Measurements from ENCODE around the gene ENG.

The ENG gene

DNA sequence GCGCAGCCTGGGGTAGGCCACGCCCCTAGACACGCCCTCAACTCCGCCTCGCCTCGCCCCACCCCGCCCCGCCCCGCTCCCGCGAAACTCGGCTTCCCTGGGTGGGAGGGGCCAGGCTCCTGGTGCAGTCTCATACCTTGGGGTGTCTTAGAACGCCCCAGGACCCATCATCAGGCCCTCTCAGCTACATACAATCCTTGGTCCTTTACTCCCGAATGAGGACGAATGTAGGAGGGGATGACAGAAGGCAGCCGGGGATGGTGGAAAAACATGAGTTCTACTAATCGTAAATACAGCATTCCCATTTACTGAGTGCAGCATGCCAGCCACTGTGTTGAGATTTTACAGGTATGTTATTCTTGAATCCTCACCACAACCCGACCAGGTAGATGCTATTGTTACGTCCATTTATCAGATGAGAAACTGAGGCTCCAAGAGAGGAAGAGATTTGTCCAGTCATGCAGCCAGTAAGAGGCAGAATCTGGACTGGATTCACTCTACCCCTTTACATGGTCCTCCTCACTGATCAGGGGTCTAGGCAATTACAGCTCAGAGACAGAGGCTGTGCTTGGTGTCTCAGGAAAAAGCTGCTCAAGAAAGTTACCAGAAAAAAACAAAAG lies 82.8 kb downstream of the ENG start:
- Histone ChIP-seq H3K27me3 (ENCODE audit: low read depth, low read length) (no peaks in the 10 kb centered on the region), H3K36me3 (replicated peaks; ENCODE audit: low read depth, low read length) (peaks cover 62% of the 10 kb centered on the region), H3K27ac (ENCODE audit: low read length) (peak overlapping the region; percentile 16; the same call in 1 of the 2 replicates), H3K4me2 (ENCODE audit: low read length) (peak overlapping the region; percentile 90), H4K20me1 (ENCODE audit: insufficient read depth, low read length) (peaks cover 76% of the 10 kb centered on the region), H3K4me3 (ENCODE audit: low read length) (peak overlapping the region; percentile 77), H3K79me2 (ENCODE audit: low read length) (peaks cover 40% of the 10 kb centered on the region), H3K9me3 (ENCODE audit: insufficient read depth, low read length) (no peaks in the 10 kb centered on the region), H2AFZ (ENCODE audit: low read depth, low read length) (no peak overlapping the region), H3K4me1 (ENCODE audit: low read length) (peaks cover 23% of the 10 kb centered on the region), H3K9ac (ENCODE audit: low read length) (no peak overlapping the region)
- TF ChIP-seq, protein P1, sequence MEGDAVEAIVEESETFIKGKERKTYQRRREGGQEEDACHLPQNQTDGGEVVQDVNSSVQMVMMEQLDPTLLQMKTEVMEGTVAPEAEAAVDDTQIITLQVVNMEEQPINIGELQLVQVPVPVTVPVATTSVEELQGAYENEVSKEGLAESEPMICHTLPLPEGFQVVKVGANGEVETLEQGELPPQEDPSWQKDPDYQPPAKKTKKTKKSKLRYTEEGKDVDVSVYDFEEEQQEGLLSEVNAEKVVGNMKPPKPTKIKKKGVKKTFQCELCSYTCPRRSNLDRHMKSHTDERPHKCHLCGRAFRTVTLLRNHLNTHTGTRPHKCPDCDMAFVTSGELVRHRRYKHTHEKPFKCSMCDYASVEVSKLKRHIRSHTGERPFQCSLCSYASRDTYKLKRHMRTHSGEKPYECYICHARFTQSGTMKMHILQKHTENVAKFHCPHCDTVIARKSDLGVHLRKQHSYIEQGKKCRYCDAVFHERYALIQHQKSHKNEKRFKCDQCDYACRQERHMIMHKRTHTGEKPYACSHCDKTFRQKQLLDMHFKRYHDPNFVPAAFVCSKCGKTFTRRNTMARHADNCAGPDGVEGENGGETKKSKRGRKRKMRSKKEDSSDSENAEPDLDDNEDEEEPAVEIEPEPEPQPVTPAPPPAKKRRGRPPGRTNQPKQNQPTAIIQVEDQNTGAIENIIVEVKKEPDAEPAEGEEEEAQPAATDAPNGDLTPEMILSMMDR (IDR thresholded peaks at IDR 0.05; ENCODE audit: low read depth, low read length): no peak
- no peak for TF ChIP-seq EZH2phosphoT487 (IDR thresholded peaks at IDR 0.05; ENCODE audit: low read depth)

DNA sequence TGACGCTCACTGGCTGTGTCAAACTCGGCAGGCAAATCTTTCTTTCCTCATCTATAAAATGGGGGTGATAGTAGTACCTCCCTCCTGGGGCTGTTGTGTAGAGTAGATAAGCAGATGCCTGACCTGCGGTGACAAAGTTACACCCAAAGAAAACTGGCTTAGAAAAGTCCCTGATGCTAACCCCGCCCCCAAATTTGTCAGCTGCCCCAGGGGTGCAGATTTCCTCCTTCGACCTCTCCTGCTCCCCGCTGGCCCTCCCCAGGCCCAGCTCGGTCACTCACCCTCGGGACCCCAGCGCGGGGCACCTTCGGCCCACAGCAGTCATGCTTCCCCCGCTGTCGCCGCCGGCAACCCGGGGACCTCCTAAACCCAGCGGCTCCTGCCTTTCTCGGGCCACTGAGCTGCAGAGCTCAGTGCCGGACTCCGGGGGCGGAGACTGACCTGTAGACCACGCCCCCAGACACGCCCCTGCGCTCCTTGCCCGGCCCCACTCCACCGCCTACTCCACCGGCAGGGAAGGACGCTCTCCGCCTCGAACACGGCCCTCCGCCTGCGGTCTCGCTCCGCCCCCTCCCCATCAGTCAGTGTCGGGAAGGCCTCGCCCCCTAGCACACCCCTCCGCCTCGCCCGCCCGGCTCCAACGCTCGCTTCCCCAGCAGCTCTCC lies 83.4 kb downstream of the ENG start:
- no peak overlapping the region for H2AFZ ChIP-seq (ENCODE audit: low read depth, low read length)
- peaks cover 62% of the 10 kb centered on the region for H3K36me3 ChIP-seq (replicated peaks; ENCODE audit: low read depth, low read length)
- H3K9me3 ChIP-seq (ENCODE audit: insufficient read depth, low read length): no peaks in the 10 kb centered on the region
- H3K4me1 ChIP-seq (ENCODE audit: low read length): peaks cover 22% of the 10 kb centered on the region
- H4K20me1 ChIP-seq (ENCODE audit: insufficient read depth, low read length): peaks cover 78% of the 10 kb centered on the region
- no peaks in the 10 kb centered on the region for H3K27me3 ChIP-seq (ENCODE audit: low read depth, low read length)
- H3K4me2 ChIP-seq (ENCODE audit: low read length): peak overlapping the region; percentile 90
- peak overlapping the region; percentile 14; the same call in 1 of the 2 replicates for H3K9ac ChIP-seq (ENCODE audit: low read length)
- peak overlapping the region; percentile 77 for H3K4me3 ChIP-seq (ENCODE audit: low read length)
- peak overlapping the region; percentile 29; the same call in 1 of the 2 replicates for H3K27ac ChIP-seq (ENCODE audit: low read length)
- H3K79me2 ChIP-seq (ENCODE audit: low read length): peaks cover 34% of the 10 kb centered on the region
- no peak for TF ChIP-seq EZH2phosphoT487 (IDR thresholded peaks at IDR 0.05; ENCODE audit: low read depth)
- TF ChIP-seq, protein P1 (IDR thresholded peaks at IDR 0.05; ENCODE audit: low read depth, low read length): no peak

GRCh38 chr9:127770583-127770904 lies 83.9 kb downstream of the ENG start:
- H3K9me3 ChIP-seq (ENCODE audit: insufficient read depth, low read length): no peaks in the 10 kb centered on the region
- H3K27ac ChIP-seq (ENCODE audit: low read length): peak overlapping the region; percentile 21; the same call in 1 of the 2 replicates
- no peak overlapping the region for H2AFZ ChIP-seq (ENCODE audit: low read depth, low read length)
- peak overlapping the region; percentile 77 for H3K4me3 ChIP-seq (ENCODE audit: low read length)
- H3K27me3 ChIP-seq (ENCODE audit: low read depth, low read length): no peaks in the 10 kb centered on the region
- H3K36me3 ChIP-seq (replicated peaks; ENCODE audit: low read depth, low read length): peaks cover 66% of the 10 kb centered on the region
- H3K79me2 ChIP-seq (ENCODE audit: low read length): peaks cover 31% of the 10 kb centered on the region
- H3K9ac ChIP-seq (ENCODE audit: low read length): peak overlapping the region; percentile 14; the same call in 1 of the 2 replicates
- peak overlapping the region; percentile 90 for H3K4me2 ChIP-seq (ENCODE audit: low read length)
- TF ChIP-seq, protein P1 (IDR thresholded peaks at IDR 0.05; ENCODE audit: low read depth, low read length): no peak
- no peak for TF ChIP-seq EZH2phosphoT487 (IDR thresholded peaks at IDR 0.05; ENCODE audit: low read depth)
- H3K4me1 ChIP-seq (ENCODE audit: low read length): peaks cover 19% of the 10 kb centered on the region
- peaks cover 81% of the 10 kb centered on the region for H4K20me1 ChIP-seq (ENCODE audit: insufficient read depth, low read length)

DNA sequence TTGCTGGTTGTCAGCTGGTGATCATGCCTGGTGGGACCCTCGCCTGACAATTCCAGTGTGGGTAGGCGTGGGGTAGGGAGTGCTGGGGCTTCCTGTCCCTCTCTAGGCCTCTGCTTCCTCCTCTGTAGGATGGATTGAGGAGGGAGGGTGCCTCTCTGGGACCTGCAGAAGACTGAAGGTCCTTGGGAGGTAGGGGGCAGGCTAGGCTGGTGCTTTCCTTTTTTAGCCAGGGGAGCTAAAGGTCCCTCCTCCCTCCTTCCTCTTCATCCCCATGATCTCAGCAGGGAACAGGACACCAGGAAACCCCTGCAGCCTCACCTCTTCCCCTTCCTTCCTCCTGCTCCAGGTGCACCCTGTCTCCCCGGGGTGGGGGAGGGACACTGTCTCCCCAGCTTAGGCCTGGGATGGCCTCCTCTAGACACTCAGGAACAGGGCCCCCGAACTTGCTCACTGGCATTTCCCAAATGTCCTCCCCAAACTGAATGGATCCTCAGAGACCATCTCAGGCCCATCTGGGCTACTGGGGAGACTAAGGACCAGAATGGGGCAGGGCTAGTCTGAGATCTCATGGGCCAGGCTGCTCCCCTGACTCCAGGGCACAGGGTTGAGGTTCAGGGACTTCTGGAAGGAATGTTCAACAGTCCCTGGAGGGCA lies 84.4 kb downstream of the ENG start:
- H3K79me2 ChIP-seq (ENCODE audit: low read length): peaks cover 29% of the 10 kb centered on the region
- H3K36me3 ChIP-seq (replicated peaks; ENCODE audit: low read depth, low read length): peaks cover 70% of the 10 kb centered on the region
- H4K20me1 ChIP-seq (ENCODE audit: insufficient read depth, low read length): peaks cover 83% of the 10 kb centered on the region
- H3K9me3 ChIP-seq (ENCODE audit: insufficient read depth, low read length): no peaks in the 10 kb centered on the region
- peak overlapping the region; percentile 77; the same call in 1 of the 2 replicates for H3K4me3 ChIP-seq (ENCODE audit: low read length)
- H3K4me1 ChIP-seq (ENCODE audit: low read length): peaks cover 19% of the 10 kb centered on the region
- no peaks in the 10 kb centered on the region for H3K27me3 ChIP-seq (ENCODE audit: low read depth, low read length)
- no peak overlapping the region for H3K27ac ChIP-seq (ENCODE audit: low read length)
- H3K4me2 ChIP-seq (ENCODE audit: low read length): peak overlapping the region; percentile 90; the same call in 1 of the 2 replicates
- H2AFZ ChIP-seq (ENCODE audit: low read depth, low read length): no peak overlapping the region
- no peak for TF ChIP-seq EZH2phosphoT487 (IDR thresholded peaks at IDR 0.05; ENCODE audit: low read depth)
- TF ChIP-seq, protein P1 (IDR thresholded peaks at IDR 0.05; ENCODE audit: low read depth, low read length): no peak
- H3K9ac ChIP-seq (ENCODE audit: low read length): no peak overlapping the region
